ENCODE data around the gene SHISAL2A. TPM values are rescaled to one million over a fixed set of nuclear protein-coding genes. Genes with fewer than 3 reads are reported as not detected.

The SHISAL2A gene
- total and polyA plus RNA-seq, 3 donors from 2014 or later, result 2.2 to 5.0 (median 4.8) TPM

GRCh38 chr1:52621950-52622349, 11.0 kb upstream of the SHISAL2A start:
- 100% methylated on average over 2 of the region's 2 CpGs for WGBS, 2 donors
- Histone ChIP-seq H3K4me3 (no peak overlapping the region), H3K27ac (no peak overlapping the region), H3K4me1 (no peaks in the 10 kb centered on the region), H3K36me3 (ENCODE audit: low read depth, missing control alignments) (no peaks in the 10 kb centered on the region), H3K9me3 (no peaks in the 10 kb centered on the region), H3K27me3 (no peaks in the 10 kb centered on the region)
- intact Hi-C loops (cut with DNase I; ENCODE audit: low total_unique reads), result no loop called here
- no peak for DNase-seq
- TF ChIP-seq POLR2A (IDR thresholded peaks at IDR 0.05) (no peak), CTCF (IDR thresholded peaks at IDR 0.05) (no peak)

GRCh38 chr1:52623812-52624211, 9.2 kb upstream of the SHISAL2A start:
- H3K4me1 ChIP-seq, result no peaks in the 10 kb centered on the region
- H3K4me3 ChIP-seq, result no peak overlapping the region
- no peaks in the 10 kb centered on the region for H3K9me3 ChIP-seq

GRCh38 chr1:52627028-52627427, 5.9 kb upstream of the SHISAL2A start:
- TF ChIP-seq CTCF (IDR thresholded peaks at IDR 0.05) (no peak), POLR2A (IDR thresholded peaks at IDR 0.05) (no peak)
- H3K27me3 ChIP-seq, result no peaks in the 10 kb centered on the region
- DNase-seq, result no peak
- no peak overlapping the region for H3K4me3 ChIP-seq
- intact Hi-C loops (cut with DNase I; ENCODE audit: low total_unique reads), result no loop called here
- WGBS, 2 donors, result 72 to 85% methylated on average over 2 of the region's 2 CpGs
- H3K36me3 ChIP-seq (ENCODE audit: low read depth, missing control alignments), result no peaks in the 10 kb centered on the region
- H3K27ac ChIP-seq, result no peak overlapping the region
- no peaks in the 10 kb centered on the region for H3K9me3 ChIP-seq
- H3K4me1 ChIP-seq, result peaks cover 10% of the 10 kb centered on the region

More at GRCh38 chr1:52623812-52624211, 9.2 kb upstream of the SHISAL2A start:
- 90 to 94% methylated on average over 3 of the region's 3 CpGs for WGBS, 2 donors
- intact Hi-C loops (cut with DNase I; ENCODE audit: low total_unique reads), result no loop called here
- no peak for TF ChIP-seq POLR2A (IDR thresholded peaks at IDR 0.05)
- TF ChIP-seq CTCF (IDR thresholded peaks at IDR 0.05), result no peak
- H3K27me3 ChIP-seq, result no peaks in the 10 kb centered on the region
- no peak for DNase-seq
- H3K27ac ChIP-seq, result no peak overlapping the region
- no peaks in the 10 kb centered on the region for H3K36me3 ChIP-seq (ENCODE audit: low read depth, missing control alignments)

- TF ChIP-seq CTCF (IDR thresholded peaks at IDR 0.05), result no peak
- TF ChIP-seq POLR2A (IDR thresholded peaks at IDR 0.05), result no peak
- Histone ChIP-seq H3K4me3 (no peak overlapping the region), H3K4me1 (peaks cover 13% of the 10 kb centered on the region), H3K27me3 (no peaks in the 10 kb centered on the region), H3K9me3 (no peaks in the 10 kb centered on the region), H3K27ac (no peak overlapping the region), H3K36me3 (ENCODE audit: low read depth, missing control alignments) (no peaks in the 10 kb centered on the region)
- intact Hi-C loops (cut with DNase I; ENCODE audit: low total_unique reads), result no loop called here
- no peak for DNase-seq
- 50 to 55% methylated on average over 8 of the region's 8 CpGs for WGBS, 2 donors
Observed at GRCh38 chr1:52628614-52629324, 4.2 kb upstream of the SHISAL2A start.

- intact Hi-C loops (cut with DNase I; ENCODE audit: low total_unique reads), result no loop called here
- Histone ChIP-seq H3K36me3 (ENCODE audit: low read depth, missing control alignments) (no peaks in the 10 kb centered on the region), H3K27ac (no peak overlapping the region), H3K9me3 (no peaks in the 10 kb centered on the region), H3K4me1 (peaks cover 13% of the 10 kb centered on the region), H3K4me3 (no peak overlapping the region), H3K27me3 (no peaks in the 10 kb centered on the region)
- WGBS, 2 donors, result 42 to 44% methylated on average over 1 to 7 of the region's 7 CpGs
- peak; percentile 64 for DNase-seq
- TF ChIP-seq CTCF (IDR thresholded peaks at IDR 0.05), result no peak
Observed at GRCh38 chr1:52629325-52629643, 3.7 kb upstream of the SHISAL2A start.
